ENCODE measurements around the gene CEP76.

CEP76 gene

DNA sequence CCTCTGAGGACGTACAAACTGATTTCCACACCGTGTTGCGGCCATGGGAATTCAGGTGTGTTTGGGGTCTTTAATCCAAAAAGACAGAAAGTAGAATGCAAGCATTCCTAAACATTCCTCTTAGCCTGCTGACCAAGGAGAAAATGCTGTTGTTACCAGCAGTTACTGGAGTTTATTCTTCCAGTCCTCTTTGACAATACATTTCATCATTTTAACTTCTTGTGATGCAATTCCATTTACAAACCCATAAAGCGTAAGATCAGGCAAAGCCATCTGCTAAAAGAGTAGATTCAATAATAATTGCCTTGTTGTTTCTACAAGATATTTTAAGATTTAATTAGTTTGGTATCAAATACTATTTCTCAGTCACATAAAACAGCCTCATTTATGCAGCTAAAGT is 77.3 kb downstream of the CEP76 start:
- TF ChIP-seq, protein P1, sequence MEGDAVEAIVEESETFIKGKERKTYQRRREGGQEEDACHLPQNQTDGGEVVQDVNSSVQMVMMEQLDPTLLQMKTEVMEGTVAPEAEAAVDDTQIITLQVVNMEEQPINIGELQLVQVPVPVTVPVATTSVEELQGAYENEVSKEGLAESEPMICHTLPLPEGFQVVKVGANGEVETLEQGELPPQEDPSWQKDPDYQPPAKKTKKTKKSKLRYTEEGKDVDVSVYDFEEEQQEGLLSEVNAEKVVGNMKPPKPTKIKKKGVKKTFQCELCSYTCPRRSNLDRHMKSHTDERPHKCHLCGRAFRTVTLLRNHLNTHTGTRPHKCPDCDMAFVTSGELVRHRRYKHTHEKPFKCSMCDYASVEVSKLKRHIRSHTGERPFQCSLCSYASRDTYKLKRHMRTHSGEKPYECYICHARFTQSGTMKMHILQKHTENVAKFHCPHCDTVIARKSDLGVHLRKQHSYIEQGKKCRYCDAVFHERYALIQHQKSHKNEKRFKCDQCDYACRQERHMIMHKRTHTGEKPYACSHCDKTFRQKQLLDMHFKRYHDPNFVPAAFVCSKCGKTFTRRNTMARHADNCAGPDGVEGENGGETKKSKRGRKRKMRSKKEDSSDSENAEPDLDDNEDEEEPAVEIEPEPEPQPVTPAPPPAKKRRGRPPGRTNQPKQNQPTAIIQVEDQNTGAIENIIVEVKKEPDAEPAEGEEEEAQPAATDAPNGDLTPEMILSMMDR (IDR thresholded peaks at IDR 0.05; ENCODE audit: extremely low read depth, insufficient read depth, missing control alignments), result no peak
- no peak for DNase-seq (ENCODE audit: low spot score)
- in situ Hi-C loops (cut with MboI; ENCODE audit: low pct_unique_long_range_greater_than_20kb, low sequenced_read_pairs, unreplicated experiment), result no loop called here
